NCI-H526 treated with DMSO at 0.1 percent for 48 hours (cell line): ENCODE data around the gene GMIP.
"Not testable (repeated sequence)": the region's sequence is repeated elsewhere in the genome, so short reads cannot be mapped to it uniquely, and the experiment has no call there.

Experiments used
- DNase-seq: peaks from one replicate; lab custom pipeline; 2025; lab: John Stamatoyannopoulos, UW

The GMIP gene, protein sequence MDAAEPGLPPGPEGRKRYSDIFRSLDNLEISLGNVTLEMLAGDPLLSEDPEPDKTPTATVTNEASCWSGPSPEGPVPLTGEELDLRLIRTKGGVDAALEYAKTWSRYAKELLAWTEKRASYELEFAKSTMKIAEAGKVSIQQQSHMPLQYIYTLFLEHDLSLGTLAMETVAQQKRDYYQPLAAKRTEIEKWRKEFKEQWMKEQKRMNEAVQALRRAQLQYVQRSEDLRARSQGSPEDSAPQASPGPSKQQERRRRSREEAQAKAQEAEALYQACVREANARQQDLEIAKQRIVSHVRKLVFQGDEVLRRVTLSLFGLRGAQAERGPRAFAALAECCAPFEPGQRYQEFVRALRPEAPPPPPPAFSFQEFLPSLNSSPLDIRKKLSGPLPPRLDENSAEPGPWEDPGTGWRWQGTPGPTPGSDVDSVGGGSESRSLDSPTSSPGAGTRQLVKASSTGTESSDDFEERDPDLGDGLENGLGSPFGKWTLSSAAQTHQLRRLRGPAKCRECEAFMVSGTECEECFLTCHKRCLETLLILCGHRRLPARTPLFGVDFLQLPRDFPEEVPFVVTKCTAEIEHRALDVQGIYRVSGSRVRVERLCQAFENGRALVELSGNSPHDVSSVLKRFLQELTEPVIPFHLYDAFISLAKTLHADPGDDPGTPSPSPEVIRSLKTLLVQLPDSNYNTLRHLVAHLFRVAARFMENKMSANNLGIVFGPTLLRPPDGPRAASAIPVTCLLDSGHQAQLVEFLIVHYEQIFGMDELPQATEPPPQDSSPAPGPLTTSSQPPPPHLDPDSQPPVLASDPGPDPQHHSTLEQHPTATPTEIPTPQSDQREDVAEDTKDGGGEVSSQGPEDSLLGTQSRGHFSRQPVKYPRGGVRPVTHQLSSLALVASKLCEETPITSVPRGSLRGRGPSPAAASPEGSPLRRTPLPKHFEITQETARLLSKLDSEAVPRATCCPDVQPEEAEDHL

DNA sequence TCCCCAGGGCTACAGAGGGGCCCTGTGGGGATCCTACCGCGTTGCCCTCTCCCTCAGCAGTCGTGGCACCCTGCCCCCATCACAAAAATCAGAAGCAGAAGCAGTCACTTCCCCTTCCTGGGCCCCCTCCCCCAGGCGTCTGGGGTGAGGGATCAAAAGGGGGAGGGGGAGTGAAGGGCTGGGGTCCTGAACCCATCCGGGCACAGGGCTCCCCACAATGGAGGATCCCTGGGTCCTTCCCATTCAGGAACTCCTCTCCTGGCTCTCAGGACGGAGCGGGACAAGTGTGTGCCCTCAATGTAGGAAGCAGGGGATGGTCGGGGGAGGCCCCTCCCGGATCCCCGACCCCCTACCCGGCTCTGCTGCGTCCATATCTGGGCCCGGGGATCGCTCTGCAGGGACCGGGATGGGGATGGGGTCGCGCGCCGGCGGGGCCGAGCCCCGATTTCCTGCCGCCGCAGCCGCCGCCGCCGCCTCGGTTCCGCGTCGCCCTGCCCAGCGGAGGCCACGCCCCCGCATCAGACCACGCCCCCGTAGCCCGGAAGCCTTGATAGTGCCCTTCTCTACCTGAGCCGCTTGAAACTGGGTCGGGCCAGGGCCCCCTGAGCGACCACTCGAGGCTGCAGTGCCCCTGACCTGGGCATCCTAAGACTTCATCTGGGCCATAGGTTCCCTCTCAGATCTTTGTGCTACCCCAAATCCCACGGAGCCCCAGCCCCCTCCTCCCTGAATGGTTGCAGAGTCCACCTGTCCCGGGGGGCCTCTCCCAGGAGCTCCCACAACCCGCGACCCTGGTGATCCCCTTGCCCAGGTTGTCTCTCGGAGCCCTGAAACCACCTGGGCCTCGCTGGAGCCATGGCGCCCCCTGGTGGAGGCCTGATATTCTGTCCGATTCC, at the start of gene GMIP:
Gene GMIP, minus strand, starts transcription at position 500 of the 896 bp plus-strand sequence. Its CDS starts 128 bp downstream, at position 372.
- DNase-seq: peak; percentile 24

DNA sequence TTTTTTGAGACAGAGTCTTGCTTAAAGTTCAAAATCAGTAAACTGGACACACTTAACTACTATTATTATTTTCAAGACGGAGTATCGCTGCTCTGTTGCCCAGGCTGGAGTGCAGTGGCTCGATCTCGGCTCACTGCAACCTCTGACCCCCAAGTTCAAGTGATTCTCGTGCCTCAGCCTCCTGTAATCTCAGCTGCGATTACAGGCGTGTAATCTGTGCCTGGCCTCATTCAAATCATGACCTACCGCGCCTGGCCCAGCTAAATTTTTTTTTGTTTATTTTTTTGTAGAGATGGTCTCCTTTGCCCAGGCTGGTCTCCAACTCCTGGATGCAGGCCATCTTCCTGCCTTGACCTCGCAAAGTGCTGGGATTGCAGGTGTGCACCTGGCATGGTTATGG, 48.2 kb upstream of the GMIP start:
- DNase-seq: no peak

DNA sequence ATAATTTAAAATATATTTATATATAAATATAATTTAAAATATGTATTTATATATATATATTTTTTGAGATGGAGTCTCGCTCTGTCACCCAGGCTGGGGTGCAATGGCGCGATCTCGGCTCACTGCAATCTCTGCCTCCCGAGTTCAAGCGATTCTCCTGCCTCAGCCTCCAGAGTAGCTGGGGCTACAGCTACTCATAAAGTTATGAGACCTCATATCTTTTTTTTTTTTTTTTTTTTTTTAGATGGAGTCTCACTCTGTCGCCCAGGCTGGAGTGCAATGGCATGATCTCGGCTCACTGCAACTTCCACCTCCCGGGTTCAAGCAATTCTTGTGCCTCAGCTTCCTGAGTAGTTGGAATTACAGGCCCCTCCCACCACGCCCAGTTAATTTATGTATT, 45.6 kb upstream of the GMIP start:
- DNase-seq: not testable (repeated sequence)

DNA sequence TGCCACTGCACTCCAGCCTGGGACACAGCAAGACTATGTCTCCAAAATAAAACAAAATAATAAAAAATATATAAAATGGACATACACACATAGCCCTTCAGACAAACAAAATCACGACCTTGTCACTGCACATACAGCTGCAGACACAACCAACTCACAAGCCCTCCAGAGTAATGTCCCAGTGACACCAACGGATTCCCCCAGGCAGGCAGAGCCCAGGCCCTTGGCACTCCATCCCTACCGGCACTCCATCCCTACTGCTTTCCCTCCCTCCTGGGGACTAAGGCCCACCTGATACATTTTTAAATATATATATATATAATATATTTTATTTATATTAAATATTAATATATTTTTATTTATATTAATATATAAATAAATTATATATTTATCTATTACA, 43.6 kb upstream of the GMIP start:
- DNase-seq: no peak

DNA sequence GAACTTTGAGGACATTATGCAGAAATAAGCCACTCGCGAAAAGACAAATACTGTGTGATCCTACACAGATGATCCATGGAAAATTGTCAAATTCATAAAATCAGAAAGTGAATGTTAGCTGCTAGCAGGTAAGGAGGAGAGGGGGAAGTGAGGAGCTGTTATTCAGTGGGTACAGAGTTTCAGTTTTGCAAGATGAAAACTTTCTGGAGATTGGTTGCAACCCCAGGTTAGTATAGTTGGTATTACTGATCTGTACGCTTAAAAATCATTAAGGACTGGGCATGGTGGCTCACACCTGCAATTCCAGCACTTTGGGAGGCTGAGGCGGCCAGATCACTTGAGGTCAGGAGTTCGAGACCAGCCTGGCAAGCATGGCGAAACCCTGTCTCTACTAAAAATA, 43.1 kb upstream of the GMIP start:
- no peak for DNase-seq

DNA sequence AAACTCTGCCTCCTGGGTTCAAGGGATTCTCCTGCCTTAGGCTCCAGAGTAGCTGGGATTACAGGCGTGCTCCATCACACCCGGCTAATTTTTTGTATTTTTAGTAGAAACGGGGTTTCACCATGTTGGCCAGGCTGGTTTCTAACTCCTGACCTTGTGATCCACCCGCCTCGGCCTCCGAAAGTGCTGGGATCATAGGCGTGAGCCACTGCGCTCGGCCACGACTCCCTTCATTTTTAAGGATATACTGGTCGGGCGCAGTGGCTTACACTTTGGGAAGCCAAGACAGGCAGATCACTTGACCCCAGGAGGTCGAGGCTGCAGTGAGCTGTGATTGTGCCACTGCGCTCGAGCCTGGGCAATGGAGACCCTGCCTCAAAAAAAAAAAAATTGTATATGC, 42.7 kb upstream of the GMIP start:
- not testable (repeated sequence) for DNase-seq

DNA sequence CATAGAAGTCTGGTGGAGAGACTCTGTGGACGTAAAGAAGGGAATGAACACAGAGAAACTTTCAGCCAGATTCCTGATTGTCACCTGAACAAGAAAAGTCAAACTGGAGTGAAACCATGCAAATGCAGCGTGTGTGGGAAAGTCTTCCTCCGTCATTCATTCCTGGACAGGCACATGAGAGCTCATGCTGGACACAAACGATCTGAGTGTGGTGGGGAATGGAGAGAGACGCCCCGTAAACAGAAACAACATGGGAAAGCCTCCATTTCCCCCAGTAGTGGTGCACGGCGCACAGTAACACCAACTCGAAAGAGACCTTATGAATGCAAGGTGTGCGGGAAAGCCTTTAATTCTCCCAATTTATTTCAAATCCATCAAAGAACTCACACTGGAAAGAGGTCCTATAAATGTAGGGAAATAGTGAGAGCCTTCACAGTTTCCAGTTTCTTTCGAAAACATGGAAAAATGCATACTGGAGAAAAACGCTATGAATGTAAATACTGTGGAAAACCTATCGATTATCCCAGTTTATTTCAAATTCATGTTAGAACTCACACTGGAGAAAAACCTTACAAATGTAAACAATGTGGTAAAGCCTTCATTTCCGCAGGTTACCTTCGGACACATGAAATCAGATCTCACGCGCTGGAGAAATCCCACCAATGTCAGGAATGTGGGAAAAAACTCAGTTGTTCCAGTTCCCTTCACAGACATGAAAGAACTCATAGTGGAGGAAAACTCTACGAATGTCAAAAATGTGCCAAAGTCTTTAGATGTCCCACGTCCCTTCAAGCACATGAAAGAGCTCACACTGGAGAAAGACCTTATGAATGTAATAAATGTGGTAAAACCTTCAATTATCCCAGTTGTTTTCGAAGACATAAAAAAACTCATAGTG, 36.0 kb upstream of the GMIP start:
- DNase-seq: no peak

DNA sequence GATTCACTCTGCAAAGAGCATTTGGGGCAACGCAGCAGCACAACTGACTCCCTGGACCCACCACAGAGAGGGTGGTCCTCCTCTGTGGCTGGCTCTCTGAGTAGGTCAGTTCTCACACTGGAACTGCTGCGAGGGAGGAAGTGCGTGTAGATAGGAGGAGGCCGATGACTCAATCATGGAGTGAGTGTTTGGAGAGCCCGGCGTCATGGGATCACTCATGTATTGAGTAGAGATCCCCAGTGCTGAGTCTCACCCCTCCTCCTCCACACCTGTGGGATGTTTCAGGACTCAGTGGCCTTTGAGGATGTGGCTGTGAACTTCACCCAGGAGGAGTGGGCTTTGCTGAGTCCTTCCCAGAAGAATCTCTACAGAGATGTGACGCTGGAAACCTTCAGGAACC, 34.1 kb upstream of the GMIP start:
- no peak for DNase-seq

DNA sequence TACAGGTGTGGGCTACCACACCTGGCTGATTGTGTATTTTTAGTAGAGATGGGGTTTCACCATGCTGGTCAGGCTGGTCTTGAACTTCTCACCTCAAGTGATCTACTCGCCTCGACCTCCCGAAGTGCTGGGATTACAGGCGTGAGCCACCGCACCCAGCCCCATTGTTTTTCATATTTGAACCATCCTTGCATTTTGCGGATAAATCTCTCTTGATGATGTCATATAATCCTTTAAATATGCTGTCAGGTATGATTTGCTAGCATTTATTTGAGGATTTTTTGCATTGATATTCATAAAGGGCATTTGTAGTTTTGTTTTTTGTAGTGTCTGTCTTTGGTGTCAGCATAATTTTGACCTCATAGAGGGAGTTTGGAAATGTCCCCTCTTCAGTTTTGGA, 30.9 kb upstream of the GMIP start:
- DNase-seq: no peak

DNA sequence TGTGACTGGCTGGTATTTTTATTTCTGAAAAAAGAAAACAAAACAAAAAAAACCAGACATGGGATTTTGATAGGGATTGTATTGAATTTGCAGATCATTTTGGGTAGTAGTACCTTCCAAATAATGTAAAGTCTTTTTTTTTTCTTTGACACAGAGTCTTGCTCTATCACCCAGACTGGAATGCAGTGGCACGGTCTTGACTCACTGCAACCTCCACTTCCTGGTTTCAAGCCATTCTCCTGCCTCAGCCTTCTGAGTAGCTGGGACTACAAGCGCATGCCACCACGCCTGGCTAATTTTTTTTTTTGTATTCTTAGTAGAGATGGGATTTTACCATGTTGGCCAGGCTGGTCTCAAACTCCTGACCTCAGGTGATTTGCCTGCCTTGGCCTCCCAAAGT, 29.4 kb upstream of the GMIP start:
- no peak for DNase-seq

DNA sequence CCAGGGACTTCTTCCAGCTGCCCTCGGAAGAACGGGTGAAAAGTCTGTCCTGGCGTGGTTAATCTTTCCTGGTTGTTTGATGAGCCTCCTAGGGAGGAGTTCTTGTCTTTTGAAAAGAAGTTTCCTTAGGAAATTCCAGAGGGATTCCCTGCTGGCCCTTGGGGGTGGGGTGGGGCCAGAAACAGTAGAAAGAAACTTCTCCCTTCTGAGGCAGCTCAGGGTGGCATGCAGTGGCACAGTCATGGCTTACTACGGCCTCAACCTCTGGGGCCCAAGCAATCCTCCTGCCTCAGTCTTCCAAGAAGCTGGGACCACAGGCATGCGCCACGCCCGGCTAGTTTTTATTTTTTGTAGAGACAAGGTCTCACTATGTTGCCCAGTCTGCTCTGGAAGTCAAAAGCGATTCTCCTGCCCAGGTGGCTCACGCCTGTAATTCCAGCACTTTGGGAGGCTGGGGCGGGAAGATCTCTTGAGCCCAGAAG, 26.7 kb upstream of the GMIP start:
- DNase-seq: no peak

DNA sequence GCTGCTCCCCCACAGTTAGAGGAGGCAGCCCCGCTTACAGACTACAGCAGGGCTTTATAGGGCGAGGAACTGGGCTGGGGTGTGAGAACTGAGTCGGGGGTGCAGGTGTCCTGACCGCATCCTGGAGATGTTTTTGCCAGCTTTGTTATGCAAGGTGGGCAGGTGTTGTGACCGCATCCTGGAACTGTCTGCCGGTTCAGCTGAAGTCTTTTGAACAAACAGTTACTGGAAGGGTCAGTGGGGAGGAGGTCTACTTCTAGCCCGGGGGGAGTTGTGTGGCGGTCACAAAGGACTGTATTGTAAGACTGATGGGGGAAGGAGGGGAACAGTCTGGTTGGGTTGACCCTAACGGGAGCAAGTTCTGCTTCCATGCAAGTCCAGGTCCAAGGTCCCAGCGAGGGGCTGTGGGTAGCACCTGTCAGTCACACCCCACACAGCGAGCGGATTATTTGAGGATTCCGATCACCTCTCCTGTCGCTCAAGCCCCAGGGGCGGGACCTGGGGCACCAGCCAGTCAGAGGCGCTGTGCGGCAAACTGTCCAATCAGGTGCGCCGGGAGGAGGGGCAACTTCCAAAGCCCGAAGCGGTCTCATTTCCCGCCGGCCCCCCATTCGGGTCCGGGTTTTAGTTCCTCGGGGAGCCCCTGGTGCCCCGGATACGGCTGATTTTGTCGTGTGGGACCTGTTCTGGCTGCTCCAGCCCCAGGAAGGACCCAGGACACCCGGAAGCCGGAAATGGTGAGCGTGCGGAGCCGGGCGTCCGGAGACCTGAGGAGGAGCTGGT, 25.0 kb upstream of the GMIP start, which contains the start of gene ZNF101:
Gene ZNF101, plus strand, starts transcription at position 610 of the 783 bp plus-strand sequence. Its CDS starts 125 bp downstream, at position 735.
- DNase-seq: peak; percentile 76

DNA sequence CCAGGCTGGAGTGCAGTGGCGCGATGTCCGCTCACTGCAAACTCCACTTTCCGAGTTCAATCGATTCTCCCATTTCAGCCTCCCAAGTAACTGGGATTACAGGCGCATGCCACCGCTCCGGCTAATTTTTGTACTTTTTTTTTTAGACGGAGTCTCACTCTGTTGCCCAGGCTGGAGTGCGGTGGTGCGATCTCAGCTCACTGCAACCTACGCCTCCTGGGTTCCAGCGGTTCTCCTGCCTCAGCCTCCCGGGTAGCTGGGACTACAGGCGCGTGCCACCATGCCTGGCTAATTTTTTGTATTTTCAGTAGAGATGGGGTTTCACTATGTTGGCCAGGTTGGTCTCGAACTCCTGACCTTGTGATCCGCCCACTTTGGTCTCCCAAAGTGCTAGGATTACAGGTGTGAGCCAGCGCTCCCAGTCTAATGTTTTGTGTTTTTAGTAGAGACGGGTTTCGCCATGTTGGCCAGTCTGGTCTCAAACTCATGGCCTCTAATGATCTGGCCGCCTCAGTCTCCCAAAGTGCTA, 22.0 kb upstream of the GMIP start:
- not testable (repeated sequence) for DNase-seq

DNA sequence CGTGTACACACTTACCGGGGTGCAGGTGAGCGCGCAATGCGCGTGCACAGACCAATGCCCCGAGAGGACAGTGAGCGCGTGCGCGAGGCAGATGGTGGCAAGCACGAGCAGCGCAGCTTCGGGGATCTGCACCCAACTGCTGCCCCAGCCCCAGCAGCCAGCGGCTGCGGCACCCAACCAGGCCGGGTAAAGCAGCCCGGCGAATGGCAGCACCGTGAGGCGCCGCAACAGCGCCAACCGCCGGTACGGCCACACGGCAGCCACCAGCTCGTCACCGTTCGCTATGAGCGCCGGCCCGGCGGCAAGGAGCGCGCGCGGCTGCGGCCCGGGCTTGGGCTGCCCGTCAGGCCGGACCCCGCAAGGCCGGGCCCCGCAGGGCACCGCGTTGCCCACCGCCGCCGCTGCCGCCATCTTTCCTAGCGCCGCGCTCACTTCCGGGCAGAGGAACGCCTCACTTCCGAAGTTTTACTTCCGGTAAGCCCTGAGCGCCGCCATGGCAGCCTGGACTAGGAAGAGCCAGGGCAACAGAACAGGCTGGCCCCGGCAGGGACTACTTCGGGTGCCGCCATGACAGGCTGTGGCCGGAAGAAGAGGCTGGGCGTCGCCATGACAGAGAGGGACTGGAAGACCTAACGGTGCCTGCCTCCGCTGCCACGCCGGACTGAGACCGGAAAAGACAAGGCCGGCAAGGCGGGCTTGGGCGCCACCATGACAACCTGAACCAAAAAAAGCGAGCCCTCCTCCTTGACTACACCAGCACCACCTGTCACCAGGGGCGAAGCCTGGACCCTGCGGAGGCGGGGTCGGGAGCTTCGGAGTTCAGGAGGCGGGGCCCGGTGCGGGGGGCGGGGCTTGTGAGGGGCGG, 20.0 kb upstream of the GMIP start, which contains the start of gene ATP13A1:
Gene ATP13A1, minus strand, starts transcription at position 421 of the 865 bp plus-strand sequence. Its CDS starts 10 bp downstream, at position 411.
- DNase-seq: peak; percentile 87

DNA sequence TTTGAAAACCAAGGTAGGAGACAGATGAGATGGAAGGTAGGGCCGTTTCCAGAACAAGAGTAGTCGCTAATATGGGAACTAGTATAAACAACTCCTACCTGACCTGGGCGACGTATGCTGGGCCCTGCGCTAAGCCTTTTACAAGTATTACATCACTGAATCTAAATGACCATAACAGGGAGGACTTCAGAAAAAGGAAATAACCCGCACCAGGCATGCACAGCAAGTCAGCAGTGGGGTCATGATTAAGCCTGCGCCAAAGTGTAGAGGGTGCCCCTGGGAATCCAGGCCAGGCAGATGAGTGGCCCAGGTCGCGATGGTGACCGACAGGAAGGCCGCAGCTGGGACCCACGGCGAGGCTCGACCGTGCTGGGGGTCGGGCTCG, 19.4 kb upstream of the GMIP start:
- no peak for DNase-seq

DNA sequence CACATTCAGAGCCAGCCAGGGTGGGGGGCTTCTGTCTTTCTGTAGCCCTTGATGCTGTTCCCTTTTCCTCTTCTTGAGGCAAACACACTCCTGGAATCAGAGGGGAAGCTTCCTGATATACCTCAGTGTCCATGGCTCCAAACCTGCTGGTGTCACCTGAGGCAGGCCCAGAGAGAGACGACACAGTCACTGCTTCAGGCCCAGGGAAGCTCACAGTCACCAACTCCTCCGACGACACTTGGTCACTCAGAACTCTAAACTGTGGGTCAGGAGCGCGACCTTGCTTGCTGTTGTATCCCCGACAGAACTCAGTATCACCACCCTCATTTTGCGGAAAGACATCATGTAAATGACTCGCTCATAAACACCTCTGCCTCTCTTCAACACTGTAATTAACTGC, 18.9 kb upstream of the GMIP start:
- DNase-seq: no peak

DNA sequence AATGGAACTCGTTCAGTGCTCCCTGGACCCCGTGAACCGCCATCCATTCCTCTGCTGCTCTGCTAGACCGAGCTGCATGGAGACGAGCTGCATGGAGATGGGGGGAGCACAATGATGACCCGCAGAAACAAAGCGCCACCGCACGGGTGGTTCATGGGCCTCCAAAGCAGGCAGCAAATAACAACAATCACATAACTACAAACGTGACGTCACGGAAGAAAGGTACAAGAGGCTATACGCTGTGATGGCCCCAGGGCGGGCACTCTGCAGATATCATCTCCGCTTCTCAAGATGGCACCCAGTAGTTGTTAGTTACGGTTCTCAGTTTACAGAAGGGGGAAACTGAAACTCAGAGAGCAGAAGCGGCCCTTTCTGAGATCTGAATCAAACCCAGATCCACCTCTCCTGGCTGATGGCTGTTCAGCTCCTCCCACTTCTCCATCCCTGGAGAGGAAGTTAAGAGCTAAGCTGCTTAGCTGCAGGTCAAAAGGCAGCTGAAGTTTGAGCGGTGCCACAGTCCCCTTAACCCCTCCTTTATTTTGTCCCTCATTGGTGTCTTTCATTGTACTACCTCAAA, 18.3 kb upstream of the GMIP start:
- DNase-seq: no peak

DNA sequence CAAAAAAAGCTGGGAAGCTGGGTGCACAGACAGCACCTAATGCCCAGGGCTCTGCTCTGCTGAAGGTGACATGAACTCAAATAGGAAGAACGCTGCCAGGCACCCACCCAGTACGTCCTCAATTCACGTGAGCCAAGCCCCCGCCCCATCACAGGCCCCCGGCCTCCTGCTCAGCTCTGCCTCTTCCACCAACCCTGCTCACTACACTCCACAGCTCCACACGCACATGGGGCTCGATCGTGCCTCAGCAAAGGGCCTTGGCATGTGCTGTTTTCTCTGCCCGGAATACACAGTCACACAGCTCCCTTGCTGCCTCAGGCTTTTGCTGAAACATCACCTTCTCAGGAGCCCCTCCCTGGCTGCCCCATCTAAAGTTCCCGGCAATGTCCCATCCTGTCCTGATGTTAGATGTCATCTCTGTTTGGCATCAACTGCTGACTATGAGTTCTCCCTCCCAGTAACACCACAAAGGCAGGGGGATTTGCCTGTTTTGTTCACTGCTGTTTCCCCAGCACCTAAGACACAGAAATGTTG, 17.8 kb upstream of the GMIP start:
- DNase-seq: no peak
